NCI-H1436 treated with DMSO at 0.1 percent for 48 hours (cell line): Measurements from ENCODE around the gene NPAS3.
"Not testable (repeated sequence)": the region's sequence is repeated elsewhere in the genome, so short reads cannot be mapped to it uniquely, and the experiment has no call there.

Source experiments
- DNase-seq: peaks from one replicate; lab custom pipeline; 2025; lab: John Stamatoyannopoulos, UW

NPAS3 gene

GRCh38 chr14:33073023-33073422, 134.3 kb downstream of the NPAS3 start:
- DNase-seq, result no peak

GRCh38 chr14:33081259-33081658, 142.6 kb downstream of the NPAS3 start:
- DNase-seq, result peak; percentile 11

GRCh38 chr14:33085799-33086198, 147.1 kb downstream of the NPAS3 start:
- no peak for DNase-seq

DNA sequence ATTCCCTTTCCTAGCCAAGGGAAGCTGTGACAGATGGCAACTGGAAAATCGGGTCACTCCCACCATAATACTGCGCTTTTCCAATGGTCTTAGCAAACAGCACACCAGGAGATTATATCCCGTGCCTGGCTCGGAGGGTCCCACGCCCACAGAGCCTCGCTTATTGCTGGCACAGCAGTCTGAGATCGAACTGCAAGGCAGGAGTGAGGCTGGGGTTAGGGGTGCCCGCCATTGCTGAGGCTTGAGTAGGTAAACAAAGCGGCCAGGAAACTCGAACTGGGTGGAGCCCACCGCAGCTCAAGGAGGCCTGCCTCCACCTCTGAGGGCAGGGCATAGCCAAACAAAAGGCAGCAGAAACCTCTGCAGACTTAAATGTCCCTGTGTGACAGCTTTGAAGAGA, 149.6 kb downstream of the NPAS3 start:
- not testable (repeated sequence) for DNase-seq

- no peak for DNase-seq
These were observed 159.3 kb downstream of the NPAS3 start for GRCh38 chr14:33098016-33098415.

GRCh38 chr14:33103489-33103888, 164.8 kb downstream of the NPAS3 start:
- DNase-seq, result no peak

DNA sequence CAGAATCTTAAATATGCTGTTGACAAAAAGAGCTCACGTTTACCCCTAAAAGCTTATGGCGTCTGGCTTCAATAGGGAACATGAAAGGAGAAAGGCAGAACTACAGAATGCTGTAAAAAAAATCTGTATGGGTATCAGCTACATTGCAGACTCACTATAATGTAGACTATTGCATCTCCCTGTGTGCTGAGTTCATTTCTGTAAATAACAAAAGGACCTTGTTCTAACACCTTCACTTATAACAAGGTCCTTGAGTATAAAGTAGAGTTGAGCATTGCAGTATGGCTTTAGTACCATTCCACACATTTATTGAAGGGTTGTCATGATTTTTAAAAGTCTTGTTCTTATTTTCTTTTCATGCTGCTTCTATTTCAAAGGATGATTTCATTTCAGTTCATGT, 165.3 kb downstream of the NPAS3 start:
- no peak for DNase-seq

- DNase-seq, result no peak
These were observed 172.2 kb downstream of the NPAS3 start for GRCh38 chr14:33110737-33111443.

DNA sequence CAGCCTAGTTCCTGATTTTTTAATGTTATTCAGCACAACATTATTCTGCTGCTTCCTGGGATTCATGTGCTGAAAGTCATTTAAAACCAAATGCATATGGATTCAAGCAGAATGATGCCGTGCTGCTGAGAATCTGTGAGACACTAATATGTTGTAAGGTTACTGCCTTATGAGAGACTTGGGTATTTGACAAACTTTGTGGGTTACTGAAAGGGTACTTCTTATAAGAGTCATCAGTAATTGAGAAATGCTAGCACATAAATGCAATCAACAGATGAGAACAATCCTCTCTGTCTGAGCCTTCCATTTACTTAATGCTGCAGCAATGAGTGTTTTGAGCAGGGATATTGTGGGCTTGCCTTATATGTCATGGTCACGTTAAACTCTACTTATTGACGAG, 175.7 kb downstream of the NPAS3 start:
- no peak for DNase-seq

DNA sequence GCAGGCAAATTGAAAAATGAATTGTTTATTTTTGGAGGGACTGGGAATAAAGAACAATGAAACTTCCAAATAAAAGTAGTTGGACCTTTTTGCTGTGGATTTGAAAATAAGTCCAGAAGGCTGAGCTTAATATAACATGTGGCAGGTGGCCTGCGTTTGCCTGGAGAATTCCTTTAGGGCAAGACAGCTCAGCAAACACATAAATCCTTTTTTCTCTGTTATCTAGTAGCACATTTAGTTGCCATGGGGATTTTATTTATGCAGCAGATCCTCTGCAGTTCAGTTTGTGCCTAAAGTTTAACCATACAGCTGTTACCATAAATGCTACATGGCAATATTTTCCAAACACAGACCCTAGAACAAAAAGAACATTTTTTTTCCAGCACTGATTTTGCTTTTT, 180.0 kb downstream of the NPAS3 start:
- no peak for DNase-seq

GRCh38 chr14:33120341-33120740, 181.7 kb downstream of the NPAS3 start:
- no peak for DNase-seq

GRCh38 chr14:33120966-33121365, 182.3 kb downstream of the NPAS3 start:
- DNase-seq, result no peak

DNA sequence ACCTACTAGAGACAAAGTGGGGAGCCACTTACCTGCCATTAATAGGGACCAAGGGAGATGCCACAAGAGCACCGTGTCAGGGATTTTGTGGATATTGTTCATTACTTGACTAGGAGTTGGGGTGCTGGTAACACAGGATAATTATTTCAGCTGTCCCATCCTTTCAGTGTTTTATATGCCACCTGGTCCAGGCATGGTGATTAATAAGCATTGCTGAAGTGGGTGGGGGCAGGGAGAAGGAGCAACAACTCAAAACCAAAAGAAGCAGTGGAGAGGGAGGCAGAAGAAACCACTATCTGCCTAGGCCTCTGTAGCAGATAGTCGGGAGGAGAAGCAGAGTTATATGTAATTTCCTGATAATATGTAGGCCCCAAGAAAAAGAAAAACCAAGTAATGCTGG, 184.6 kb downstream of the NPAS3 start:
- DNase-seq, result no peak

- DNase-seq, result no peak
These were observed 187.8 kb downstream of the NPAS3 start for GRCh38 chr14:33126433-33126832.

DNA sequence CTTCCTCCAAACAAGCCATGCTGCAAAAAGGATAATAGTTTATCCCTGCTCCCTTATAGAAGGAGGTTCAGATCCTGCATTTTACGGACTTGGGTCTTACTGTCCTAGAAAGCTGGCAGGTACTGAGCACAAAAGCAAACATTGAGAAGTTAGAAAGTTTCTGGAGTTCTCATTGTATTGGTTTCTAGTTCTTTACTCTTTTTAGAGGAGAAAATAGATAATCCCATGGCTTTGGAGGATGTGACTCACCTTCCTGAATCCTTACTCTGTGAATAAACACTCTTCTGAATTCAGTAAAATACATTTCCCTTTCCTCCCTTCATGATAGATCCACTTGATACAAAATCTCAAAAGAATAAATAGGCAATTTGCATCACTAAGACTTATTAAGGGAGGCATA, 188.9 kb downstream of the NPAS3 start:
- no peak for DNase-seq

DNA sequence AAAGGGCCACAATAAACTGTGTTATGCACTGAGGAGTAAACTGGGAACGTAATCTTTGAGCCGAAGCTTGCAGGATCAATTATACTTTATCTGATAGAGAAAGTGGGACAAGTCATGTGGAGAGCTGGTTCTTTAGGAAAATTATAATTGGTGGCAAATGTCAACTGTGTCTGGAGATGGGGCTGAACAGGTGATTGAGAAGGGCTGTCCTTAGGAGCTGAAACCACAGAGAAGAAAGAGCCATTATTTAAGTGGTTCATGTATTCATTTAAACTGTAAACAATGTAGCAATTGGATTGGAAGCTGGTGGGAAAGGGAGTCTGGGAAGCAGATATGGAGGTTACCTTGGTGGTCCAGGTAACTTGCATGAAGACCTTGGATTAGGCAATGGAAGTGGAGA, 193.1 kb downstream of the NPAS3 start:
- no peak for DNase-seq

- no peak for DNase-seq
These were observed 195.5 kb downstream of the NPAS3 start for GRCh38 chr14:33134162-33134561.

GRCh38 chr14:33134975-33135374, 196.3 kb downstream of the NPAS3 start:
- no peak for DNase-seq

GRCh38 chr14:33150666-33151428, 212.2 kb downstream of the NPAS3 start:
- no peak for DNase-seq

DNA sequence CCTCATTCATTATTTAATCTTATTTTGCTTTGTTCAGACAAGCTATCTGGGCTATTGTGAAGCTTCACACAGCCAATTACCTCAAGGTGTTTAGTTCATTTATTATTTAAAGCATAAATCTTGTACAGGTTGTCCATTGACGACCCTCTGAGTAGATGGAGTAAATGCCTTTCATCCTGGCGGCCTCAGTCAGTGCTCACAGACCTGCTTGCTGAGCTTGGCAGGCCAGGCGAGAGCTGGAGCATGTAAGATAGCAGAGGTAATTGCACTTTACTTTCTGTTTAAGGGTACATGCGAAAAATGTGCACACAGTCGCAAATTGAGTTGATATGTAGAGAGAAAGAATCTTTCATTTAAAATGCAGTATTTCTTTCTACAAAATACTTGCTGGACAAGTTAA, 224.4 kb downstream of the NPAS3 start:
- DNase-seq, result no peak

GRCh38 chr14:33163600-33163999, 224.9 kb downstream of the NPAS3 start:
- peak; percentile 29 for DNase-seq

GRCh38 chr14:33165144-33165925, 226.7 kb downstream of the NPAS3 start:
- no peak for DNase-seq

- no peak for DNase-seq
These were observed 227.2 kb downstream of the NPAS3 start for GRCh38 chr14:33165926-33166289.
